ENCODE measurements around the gene RIPK1.
"Not testable (repeated sequence)": the region's sequence is repeated elsewhere in the genome, so short reads cannot be mapped to it uniquely, and the experiment has no call there.

The RIPK1 gene

GRCh38 chr6:3057063-3057770 is 11.1 kb upstream of the RIPK1 start:
- no peaks in the 10 kb centered on the region for H3K9me3 ChIP-seq (ENCODE audit: control insufficient read depth, insufficient read depth, low read length)
- peaks cover 13% of the 10 kb centered on the region for H3K4me1 ChIP-seq (ENCODE audit: insufficient read depth, low read length)
- no peak overlapping the region for H3K9ac ChIP-seq (ENCODE audit: low read depth, low read length)
- no peaks in the 10 kb centered on the region for H3K36me3 ChIP-seq (ENCODE audit: insufficient read depth, low read length)

GRCh38 chr6:3058957-3059356 is 9.3 kb upstream of the RIPK1 start:
- Histone ChIP-seq H3K9me3 (ENCODE audit: control insufficient read depth, insufficient read depth, low read length) (no peaks in the 10 kb centered on the region), H3K36me3 (ENCODE audit: insufficient read depth, low read length) (no peaks in the 10 kb centered on the region), H3K9ac (ENCODE audit: low read depth, low read length) (no peak overlapping the region), H3K4me1 (ENCODE audit: insufficient read depth, low read length) (peaks cover 6% of the 10 kb centered on the region)

- H3K9ac ChIP-seq (ENCODE audit: low read depth, low read length); H3K4me1 ChIP-seq (ENCODE audit: insufficient read depth, low read length); H3K36me3 ChIP-seq (ENCODE audit: insufficient read depth, low read length); H3K9me3 ChIP-seq (ENCODE audit: control insufficient read depth, insufficient read depth, low read length): not testable (repeated sequence)
Observed at GRCh38 chr6:3060092-3060491, 8.2 kb upstream of the RIPK1 start.

GRCh38 chr6:3061501-3061941 is 6.8 kb upstream of the RIPK1 start:
- no peak overlapping the region for H3K9ac ChIP-seq (ENCODE audit: low read depth, low read length)
- H3K9me3 ChIP-seq (ENCODE audit: control insufficient read depth, insufficient read depth, low read length): peaks cover 6% of the 10 kb centered on the region
- no peaks in the 10 kb centered on the region for H3K4me1 ChIP-seq (ENCODE audit: insufficient read depth, low read length)
- peaks cover 6% of the 10 kb centered on the region for H3K36me3 ChIP-seq (ENCODE audit: insufficient read depth, low read length)

GRCh38 chr6:3063340-3063732 is 5.0 kb upstream of the RIPK1 start:
- Histone ChIP-seq H3K9ac (ENCODE audit: low read depth, low read length) (peak overlapping the region; percentile 91; the same call in 1 of the 2 replicates), H3K9me3 (ENCODE audit: control insufficient read depth, insufficient read depth, low read length) (peaks cover 16% of the 10 kb centered on the region)
- H3K4me1 ChIP-seq (ENCODE audit: insufficient read depth, low read length); H3K36me3 ChIP-seq (ENCODE audit: insufficient read depth, low read length): not testable (repeated sequence)

- Histone ChIP-seq H3K9ac (ENCODE audit: low read depth, low read length) (peak overlapping the region; percentile 91), H3K36me3 (ENCODE audit: insufficient read depth, low read length) (peaks cover 9% of the 10 kb centered on the region), H3K9me3 (ENCODE audit: control insufficient read depth, insufficient read depth, low read length) (peaks cover 16% of the 10 kb centered on the region)
Observed at GRCh38 chr6:3063733-3064700, 4.3 kb upstream of the RIPK1 start.

GRCh38 chr6:3071568-3071967 is 3.3 kb downstream of the RIPK1 start:
- H3K4me1 ChIP-seq (ENCODE audit: insufficient read depth, low read length): peaks cover 10% of the 10 kb centered on the region
- peaks cover 3% of the 10 kb centered on the region; the same call in 1 of the 2 replicates for H3K36me3 ChIP-seq (ENCODE audit: insufficient read depth, low read length)
- H3K9ac ChIP-seq (ENCODE audit: low read depth, low read length): no peak overlapping the region
- peaks cover 9% of the 10 kb centered on the region for H3K9me3 ChIP-seq (ENCODE audit: control insufficient read depth, insufficient read depth, low read length)

More at GRCh38 chr6:3063733-3064700, 4.3 kb upstream of the RIPK1 start:
- no peaks in the 10 kb centered on the region for H3K4me1 ChIP-seq (ENCODE audit: insufficient read depth, low read length)

GRCh38 chr6:3072798-3073197 is 4.5 kb downstream of the RIPK1 start:
- Histone ChIP-seq H3K36me3 (ENCODE audit: insufficient read depth, low read length) (peaks cover 7% of the 10 kb centered on the region; the same call in 1 of the 2 replicates), H3K4me1 (ENCODE audit: insufficient read depth, low read length) (peaks cover 10% of the 10 kb centered on the region), H3K9me3 (ENCODE audit: control insufficient read depth, insufficient read depth, low read length) (no peaks in the 10 kb centered on the region), H3K9ac (ENCODE audit: low read depth, low read length) (no peak overlapping the region)

- Histone ChIP-seq H3K36me3 (ENCODE audit: insufficient read depth, low read length) (peaks cover 12% of the 10 kb centered on the region), H3K9me3 (ENCODE audit: control insufficient read depth, insufficient read depth, low read length) (no peaks in the 10 kb centered on the region; the same call in 1 of the 2 replicates), H3K9ac (ENCODE audit: low read depth, low read length) (no peak overlapping the region), H3K4me1 (ENCODE audit: insufficient read depth, low read length) (peaks cover 10% of the 10 kb centered on the region)
Observed at GRCh38 chr6:3073382-3073781, 5.1 kb downstream of the RIPK1 start.

- H3K36me3 ChIP-seq (ENCODE audit: insufficient read depth, low read length): peaks cover 21% of the 10 kb centered on the region
- no peak overlapping the region; the same call in 1 of the 2 replicates for H3K9ac ChIP-seq (ENCODE audit: low read depth, low read length)
- peaks cover 10% of the 10 kb centered on the region; the same call in 1 of the 2 replicates for H3K4me1 ChIP-seq (ENCODE audit: insufficient read depth, low read length)
- H3K9me3 ChIP-seq (ENCODE audit: control insufficient read depth, insufficient read depth, low read length): no peaks in the 10 kb centered on the region; the same call in 1 of the 2 replicates
Observed at GRCh38 chr6:3075772-3076113, 7.4 kb downstream of the RIPK1 start.

- Histone ChIP-seq H3K36me3 (ENCODE audit: insufficient read depth, low read length) (peaks cover 26% of the 10 kb centered on the region), H3K9me3 (ENCODE audit: control insufficient read depth, insufficient read depth, low read length) (peaks cover 3% of the 10 kb centered on the region), H3K9ac (ENCODE audit: low read depth, low read length) (no peak overlapping the region), H3K4me1 (ENCODE audit: insufficient read depth, low read length) (peaks cover 7% of the 10 kb centered on the region; the same call in 1 of the 2 replicates)
Observed at GRCh38 chr6:3076320-3076719, 8.0 kb downstream of the RIPK1 start.

GRCh38 chr6:3077430-3077829 is 9.1 kb downstream of the RIPK1 start:
- Histone ChIP-seq H3K9ac (ENCODE audit: low read depth, low read length) (no peak overlapping the region), H3K36me3 (ENCODE audit: insufficient read depth, low read length) (peaks cover 28% of the 10 kb centered on the region), H3K4me1 (ENCODE audit: insufficient read depth, low read length) (peaks cover 7% of the 10 kb centered on the region; the same call in 1 of the 2 replicates), H3K9me3 (ENCODE audit: control insufficient read depth, insufficient read depth, low read length) (peaks cover 11% of the 10 kb centered on the region)

- Histone ChIP-seq H3K36me3 (ENCODE audit: insufficient read depth, low read length) (peaks cover 43% of the 10 kb centered on the region), H3K9me3 (ENCODE audit: control insufficient read depth, insufficient read depth, low read length) (peaks cover 24% of the 10 kb centered on the region)
- not testable (repeated sequence) for H3K9ac ChIP-seq (ENCODE audit: low read depth, low read length); H3K4me1 ChIP-seq (ENCODE audit: insufficient read depth, low read length)
Observed at GRCh38 chr6:3078952-3079351, 10.7 kb downstream of the RIPK1 start.

- Histone ChIP-seq H3K4me1 (ENCODE audit: insufficient read depth, low read length) (peaks cover 7% of the 10 kb centered on the region; the same call in 1 of the 2 replicates), H3K9me3 (ENCODE audit: control insufficient read depth, insufficient read depth, low read length) (peaks cover 28% of the 10 kb centered on the region), H3K9ac (ENCODE audit: low read depth, low read length) (no peak overlapping the region), H3K36me3 (ENCODE audit: insufficient read depth, low read length) (peaks cover 46% of the 10 kb centered on the region)
Observed at GRCh38 chr6:3079682-3080081, 11.4 kb downstream of the RIPK1 start.
